Stimulated activated CD8-positive, alpha-beta memory T cell treated with anti-CD3 and anti-CD28 coated beads, Interleukin-7, amount 100 ng/mL, for 4 hours (primary cell): Measurements from ENCODE around the gene DOK4.
"Not testable (repeated sequence)": the region's sequence is repeated elsewhere in the genome, so short reads cannot be mapped to it uniquely, and the experiment has no call there.

Experiments used
- DNase-seq, 2 donors: peaks; one replicate each; pipeline ENCODE4 v3.0.0-alpha.2; 2020; ENCODE audit warnings: low read depth in 2 of 2

DOK4 gene

GRCh38 chr16:57502048-57502775, 15.9 kb upstream of the DOK4 start:
- no peak for DNase-seq

GRCh38 chr16:57501492-57501891, 15.2 kb upstream of the DOK4 start:
- DNase-seq = no peak

GRCh38 chr16:57500578-57501111, 14.4 kb upstream of the DOK4 start:
- DNase-seq = no peak

- not testable (repeated sequence) for DNase-seq
Measured at GRCh38 chr16:57499941-57500340, 13.6 kb upstream of the DOK4 start.

GRCh38 chr16:57498031-57498430, 11.7 kb upstream of the DOK4 start:
- no peak for DNase-seq

- DNase-seq = no peak
Measured at GRCh38 chr16:57497121-57497520, 10.8 kb upstream of the DOK4 start.

GRCh38 chr16:57493767-57494166, 7.5 kb upstream of the DOK4 start:
- no peak for DNase-seq

GRCh38 chr16:57489229-57489628, 2.9 kb upstream of the DOK4 start:
- no peak for DNase-seq

- no peak for DNase-seq
Measured at GRCh38 chr16:57486858-57487834, 853 bp upstream of the DOK4 start.

GRCh38 chr16:57485091-57485915, 990 bp downstream of the DOK4 start:
- no peak for DNase-seq

- DNase-seq = no peak
Measured at GRCh38 chr16:57484515-57485005, 1.7 kb downstream of the DOK4 start.

- no peak for DNase-seq
Measured at GRCh38 chr16:57483725-57484514, 2.4 kb downstream of the DOK4 start.

- DNase-seq = no peak
Measured at GRCh38 chr16:57482845-57483545, 3.3 kb downstream of the DOK4 start.

- no peak for DNase-seq
Measured at GRCh38 chr16:57481421-57481820, 4.9 kb downstream of the DOK4 start.

GRCh38 chr16:57480754-57481230, 5.5 kb downstream of the DOK4 start:
- DNase-seq = no peak

- DNase-seq = no peak
Measured at GRCh38 chr16:57479976-57480753, 6.1 kb downstream of the DOK4 start.

- no peak for DNase-seq
Measured at GRCh38 chr16:57479205-57479975, 6.9 kb downstream of the DOK4 start.
